HG03060 (cell line): ENCODE data around the gene LRP5.
"Not testable (repeated sequence)": the region's sequence is repeated elsewhere in the genome, so short reads cannot be mapped to it uniquely, and the experiment has no call there.

Experiments used
- ATAC-seq: cut with Tn5 transposase; IDR thresholded peaks from one replicate; pipeline ENCODE4 v1.9.1; 2021; ENCODE audit warnings: low read depth, moderate number of reproducible peaks; ENCODE audit not compliant: unreplicated experiment

LRP5 gene

DNA sequence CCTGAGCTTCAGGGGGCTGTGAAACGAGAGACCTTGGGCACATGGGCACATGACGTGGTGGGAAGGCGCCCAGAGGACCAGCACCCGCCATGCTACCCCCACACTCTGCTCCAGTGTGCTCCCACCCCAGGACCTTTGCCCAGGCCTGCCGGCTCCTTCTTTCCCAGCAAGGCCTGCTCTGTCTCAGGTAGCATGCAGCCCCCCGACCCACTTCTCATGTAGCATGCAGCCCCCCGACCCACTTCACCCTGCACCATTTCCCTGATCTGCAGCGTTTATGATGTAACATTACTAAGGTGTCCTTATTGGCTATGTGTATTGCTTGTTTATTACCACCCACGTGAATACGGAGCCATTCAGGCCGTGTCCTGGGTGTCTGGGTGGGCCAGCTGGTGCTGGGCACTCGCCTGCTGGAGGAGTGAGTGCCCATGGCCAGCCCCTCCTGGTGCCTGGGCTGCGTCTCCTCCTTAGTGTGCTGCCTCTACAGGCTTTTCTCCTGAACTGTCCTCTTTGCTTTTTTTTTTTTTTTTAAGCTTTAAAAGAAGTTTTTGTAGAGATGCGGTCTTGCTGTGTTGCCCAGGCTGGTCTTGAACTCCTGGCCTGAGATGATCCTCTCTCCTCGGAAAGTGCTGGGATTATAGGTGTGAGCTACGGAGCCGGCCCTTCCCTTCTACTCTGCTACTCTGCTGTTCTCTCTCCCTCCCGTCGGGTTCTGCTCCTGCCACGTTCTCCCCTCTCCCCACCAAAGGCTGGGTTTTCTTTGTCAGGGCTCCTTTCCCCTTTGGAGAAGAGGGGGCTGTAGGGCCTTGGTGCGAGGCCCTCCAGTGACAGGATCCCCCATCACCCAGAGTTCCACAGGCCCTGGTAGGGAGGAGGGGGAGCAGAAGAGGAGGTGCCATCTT lies 29.4 kb downstream of the LRP5 start:
- ATAC-seq, result no peak

DNA sequence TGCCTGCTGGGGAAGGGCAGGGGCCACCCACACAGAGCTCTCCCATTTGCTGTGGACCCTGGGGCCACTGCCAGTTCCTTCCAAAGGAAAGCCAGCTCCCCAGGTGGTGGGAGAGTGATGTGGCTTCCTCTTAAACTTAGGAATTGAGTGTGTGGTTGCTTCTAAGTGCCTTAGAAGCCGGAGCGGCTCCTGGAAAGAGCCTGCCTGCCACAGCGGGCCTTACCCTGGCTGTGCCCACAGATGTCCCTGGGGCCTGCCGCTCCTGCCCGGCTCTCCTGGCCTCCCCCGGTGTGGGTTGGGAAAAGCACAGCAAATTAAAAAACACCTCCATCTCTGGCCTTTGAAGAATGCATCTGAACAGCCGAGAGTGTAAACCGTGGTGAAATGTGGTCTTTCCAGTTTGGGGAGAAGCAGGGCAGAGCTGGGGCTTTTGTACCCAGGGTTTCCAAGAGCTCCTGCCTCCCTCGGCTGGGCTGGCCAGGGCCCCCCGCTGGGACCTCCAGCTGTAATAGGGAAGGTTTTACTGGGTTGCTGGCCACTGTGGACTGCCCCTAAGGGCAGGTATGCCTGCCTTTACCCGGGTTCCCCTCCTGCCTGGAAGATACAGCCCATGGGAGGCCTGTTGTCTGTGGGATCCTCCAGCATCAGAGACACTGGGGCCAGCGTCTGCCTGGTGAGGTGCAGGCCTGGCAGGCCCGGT lies 30.2 kb downstream of the LRP5 start:
- no peak for ATAC-seq

DNA sequence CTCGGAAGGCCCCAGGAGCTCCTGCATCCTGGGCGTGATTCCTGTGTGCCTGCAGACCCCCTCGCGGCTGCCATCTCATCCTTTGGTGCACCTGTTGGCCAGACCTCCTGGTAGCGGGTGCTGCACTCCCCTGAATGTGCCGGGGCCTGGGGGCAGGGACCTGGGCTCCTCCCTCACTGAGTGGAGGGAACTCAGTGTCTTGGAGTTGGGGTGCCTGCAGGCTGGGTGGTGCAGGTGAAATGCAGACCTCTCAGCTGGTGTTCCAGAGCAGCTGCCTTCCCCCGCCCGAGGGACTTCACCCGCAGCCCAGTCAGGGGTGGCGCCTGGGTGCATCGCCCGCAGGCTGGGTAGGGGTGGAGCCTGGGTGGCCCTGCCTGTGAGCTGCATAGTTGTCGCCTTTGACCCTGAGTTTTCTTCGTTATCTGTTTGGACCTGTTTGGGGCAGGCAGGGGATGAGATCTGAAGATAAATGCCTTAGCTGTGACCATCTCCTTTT lies 31.4 kb downstream of the LRP5 start:
- ATAC-seq, result no peak

DNA sequence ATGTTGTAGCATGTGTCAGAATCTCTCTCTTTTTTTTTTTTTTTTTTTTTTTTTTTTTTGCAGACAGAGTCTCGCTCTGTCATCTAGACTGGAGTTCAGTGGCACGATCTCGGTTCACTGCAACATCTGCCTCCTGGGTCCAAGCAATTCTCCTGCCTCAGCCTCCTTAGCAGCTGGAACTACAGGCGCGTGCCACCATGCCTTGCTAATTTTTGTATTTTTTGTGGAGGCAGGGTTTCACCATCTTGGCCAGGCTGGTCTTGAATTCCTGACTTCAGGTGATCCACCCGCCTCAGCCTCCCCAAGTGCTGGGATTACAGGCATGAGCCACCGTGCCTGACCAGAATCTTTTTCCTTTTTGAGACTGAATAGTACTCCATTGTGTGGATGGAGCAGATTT lies 32.4 kb downstream of the LRP5 start:
- ATAC-seq, result not testable (repeated sequence)

DNA sequence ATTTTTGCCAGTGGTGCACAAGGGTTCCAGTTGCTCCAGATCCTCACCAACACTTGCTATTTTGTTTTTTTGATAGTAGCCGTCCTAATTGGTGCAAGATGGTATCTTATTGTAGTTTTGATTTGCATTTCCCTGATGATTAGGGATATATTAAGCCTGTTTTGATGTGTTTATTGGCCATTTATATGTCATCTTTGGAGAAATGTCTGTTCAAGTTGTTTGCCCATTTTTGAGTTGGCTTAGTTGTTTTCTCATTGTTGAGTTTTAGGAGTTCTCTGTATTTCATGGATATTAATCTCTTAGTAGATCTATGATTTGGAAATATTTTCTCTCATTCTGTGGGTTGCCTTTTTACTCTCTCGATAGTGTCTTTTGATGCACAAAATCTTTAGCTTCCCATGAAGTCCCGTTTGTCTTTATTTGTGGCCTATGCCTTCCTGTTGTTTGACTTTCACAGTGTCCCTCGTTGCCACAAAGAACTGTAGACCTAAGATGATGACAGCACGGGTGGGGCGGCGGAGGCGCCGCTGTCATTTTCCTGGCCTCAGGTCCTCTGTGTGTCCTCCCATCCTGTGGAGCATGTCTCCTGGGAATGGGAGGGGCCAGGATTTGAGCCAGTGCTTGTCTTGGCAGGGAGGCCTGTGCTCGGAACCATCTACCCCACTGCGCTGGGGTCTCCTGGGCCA lies 33.5 kb downstream of the LRP5 start:
- no peak for ATAC-seq

DNA sequence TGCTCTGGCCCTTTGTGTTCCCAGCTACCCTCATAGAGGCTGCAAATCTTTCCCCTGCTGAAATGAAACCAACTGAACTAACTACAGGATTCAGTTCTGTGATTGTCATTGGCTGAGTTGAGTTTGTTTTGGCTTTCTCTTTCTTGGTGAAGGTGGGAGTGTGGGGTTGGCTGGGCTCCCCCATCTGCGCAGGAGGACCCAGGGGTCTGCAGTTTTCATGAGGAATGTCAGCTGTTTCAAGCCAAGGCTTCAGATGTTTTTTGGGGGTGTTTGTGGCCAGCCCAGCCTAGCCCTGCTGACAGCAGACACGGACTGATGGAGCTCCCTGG lies 34.0 kb downstream of the LRP5 start:
- ATAC-seq, result no peak

DNA sequence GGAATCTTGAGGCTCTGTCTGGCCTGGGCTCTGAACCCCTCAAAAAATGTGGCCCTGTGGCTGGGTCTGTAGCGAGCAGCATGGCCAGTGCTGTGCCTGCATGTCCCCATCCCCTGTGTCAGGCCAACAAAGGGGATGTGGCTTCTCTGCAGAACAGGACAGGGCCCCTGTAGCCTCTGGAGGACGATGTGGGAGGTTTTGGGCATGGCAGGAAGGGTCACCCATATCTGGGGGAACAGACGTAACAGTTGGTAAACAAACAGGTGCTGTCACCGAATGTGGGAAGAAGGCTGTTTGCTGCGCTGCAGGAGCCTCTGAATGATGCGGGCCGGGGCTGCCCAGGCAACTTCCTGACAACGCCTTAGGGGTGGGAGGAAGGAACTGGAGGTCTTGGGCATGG lies 35.0 kb downstream of the LRP5 start:
- ATAC-seq, result no peak

DNA sequence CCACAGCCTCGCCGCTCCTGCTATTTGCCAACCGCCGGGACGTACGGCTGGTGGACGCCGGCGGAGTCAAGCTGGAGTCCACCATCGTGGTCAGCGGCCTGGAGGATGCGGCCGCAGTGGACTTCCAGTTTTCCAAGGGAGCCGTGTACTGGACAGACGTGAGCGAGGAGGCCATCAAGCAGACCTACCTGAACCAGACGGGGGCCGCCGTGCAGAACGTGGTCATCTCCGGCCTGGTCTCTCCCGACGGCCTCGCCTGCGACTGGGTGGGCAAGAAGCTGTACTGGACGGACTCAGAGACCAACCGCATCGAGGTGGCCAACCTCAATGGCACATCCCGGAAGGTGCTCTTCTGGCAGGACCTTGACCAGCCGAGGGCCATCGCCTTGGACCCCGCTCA lies 35.5 kb downstream of the LRP5 start:
- no peak for ATAC-seq

DNA sequence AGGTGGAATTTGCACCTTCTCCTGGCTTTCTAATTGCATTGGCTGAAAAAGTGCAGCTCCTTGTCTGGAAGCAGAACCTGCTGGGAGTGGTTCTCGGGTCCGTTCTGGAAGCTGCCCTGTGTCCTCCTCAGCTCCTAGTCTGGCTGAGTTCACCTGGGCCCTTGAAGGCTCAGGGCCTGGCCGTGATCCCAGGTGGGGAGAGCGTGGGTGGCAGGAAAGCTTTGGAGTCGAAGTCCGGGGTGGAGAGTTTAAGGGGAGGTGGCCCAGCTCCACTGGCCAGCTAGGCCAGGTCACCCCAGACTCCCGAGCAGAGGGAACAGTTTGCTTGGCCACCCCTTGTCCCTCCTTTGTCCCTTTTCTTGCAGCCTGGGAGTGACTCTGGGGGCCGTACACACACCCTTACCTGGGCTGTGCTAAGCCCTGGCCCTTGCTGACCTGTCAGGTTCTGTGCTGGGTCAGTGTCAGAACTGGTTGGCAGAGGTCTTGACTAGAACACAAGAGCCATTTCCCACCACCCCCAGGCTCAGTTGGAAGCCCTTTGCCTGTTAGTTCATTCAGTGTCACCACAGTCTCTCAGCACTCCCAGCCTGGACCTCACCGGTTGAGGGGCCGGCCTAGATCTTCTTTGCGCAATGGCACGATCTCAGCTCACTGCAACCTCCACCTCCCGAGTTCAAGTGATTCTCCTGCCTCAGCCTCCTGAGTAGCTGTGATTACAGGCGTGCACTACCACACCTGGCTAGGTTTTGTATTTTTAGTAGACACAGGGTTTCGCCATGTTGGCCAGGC lies 37.3 kb downstream of the LRP5 start:
- ATAC-seq, result no peak

DNA sequence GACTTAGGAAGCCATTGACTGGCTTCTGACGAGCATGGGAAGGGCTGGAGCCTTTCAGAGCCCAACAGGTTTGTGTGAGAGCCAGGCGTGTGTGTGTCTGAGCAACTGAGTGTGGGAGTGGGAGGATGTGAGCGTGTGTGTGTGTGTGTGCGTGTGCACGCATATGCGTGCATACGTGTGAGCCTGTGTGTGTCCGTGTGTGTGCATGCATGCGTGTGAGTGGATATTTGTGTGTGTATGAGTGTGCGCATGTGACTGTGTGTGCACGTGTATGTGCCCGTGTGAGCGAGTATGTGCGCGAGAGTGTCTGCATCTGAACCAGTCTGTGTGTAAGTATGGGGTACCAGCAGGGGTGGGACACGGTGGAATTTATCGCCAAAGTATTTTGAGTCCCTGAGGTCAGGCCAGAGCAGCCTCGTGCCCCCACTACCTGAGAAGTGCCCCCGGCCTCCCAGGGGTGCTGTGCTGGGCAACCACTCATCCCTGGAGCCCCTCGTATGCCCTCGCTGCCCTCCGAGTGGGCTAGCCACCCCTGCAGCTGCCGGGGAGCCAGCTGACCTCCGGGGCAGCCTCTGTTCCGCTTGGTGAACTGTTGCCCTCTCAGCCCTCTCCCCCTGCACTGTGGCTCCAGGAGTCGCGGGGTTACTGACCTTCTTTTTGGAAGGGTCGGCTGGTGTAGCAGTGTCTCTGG lies 38.5 kb downstream of the LRP5 start:
- no peak for ATAC-seq

DNA sequence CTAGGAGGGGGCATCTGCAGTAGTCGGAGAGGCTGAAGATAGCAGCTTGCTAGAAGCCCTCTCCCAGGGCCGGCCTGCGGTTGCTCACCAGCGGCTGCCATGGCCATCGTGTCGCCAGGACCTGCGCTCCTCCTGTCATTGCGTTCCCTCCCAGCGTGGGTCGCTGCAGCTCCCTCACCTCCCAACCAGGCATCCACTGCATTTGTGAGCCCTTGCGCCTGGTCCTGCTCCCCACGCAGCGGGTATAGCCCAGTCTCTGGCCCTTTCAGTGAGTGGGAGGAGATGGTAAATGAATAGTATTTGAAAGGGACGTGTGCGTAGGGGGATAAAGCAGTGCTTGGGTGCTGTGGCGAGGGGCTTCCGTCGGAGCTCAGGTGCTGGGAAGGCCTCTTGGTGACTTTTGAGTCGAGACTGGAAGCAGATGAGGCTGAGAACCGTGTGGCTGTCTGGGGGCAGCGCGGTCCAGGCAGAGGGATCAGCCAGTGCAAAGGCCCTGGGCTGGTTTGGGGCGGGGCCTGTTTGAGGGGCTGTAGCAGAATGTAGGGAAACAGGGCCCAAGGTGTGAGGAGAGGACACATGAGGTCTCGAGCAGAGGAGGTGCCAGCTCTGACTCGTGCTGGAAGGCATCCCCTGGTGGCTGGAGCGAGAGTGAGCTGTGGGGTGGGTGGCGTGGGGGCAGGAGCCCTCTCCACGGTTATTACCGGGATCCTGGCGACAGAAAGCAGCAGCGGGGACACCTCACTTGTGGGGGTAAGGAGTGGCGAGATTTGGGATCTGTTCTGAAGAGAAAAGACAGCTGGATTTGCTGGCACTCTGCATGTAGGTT lies 39.3 kb downstream of the LRP5 start:
- ATAC-seq, result no peak

DNA sequence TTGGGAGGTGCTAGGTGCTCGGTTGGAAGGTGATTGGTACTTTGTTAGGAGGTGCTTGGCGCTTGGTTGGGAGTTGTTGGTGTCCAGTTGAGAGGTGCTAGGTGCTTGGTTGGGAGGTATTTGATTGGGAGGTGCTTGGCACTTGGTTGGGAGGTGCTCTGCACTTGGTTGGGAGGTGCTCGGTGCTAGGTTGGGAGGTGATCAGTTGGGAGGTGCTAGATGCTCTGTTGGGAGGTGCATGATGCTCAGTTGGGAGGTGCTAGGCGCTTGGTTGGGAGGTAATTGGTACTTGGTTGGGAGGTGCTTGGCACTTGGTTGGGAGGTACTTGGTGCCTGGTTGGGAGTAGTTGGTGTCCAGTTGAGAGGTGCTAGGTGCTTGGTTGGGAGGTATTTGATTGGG lies 40.2 kb downstream of the LRP5 start:
- no peak for ATAC-seq

DNA sequence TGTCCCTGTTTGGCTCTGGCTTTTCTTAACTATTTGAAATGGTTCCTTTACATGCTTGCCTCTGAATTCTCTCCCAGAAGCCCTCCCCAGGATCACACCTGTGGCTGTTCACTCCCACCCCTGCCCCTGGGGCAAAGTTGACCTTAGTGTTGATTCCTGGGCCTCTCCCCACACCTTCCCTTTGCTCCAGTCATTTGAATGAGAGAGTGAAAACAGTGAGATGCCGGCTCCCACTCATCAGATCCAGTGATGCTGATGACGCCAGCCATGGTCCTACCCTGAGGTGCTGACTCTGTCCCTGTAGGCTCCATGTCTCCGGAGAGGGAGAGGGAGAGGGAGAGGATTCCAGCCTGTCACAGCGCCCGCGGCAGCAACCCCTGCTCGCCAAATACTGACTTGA lies 40.7 kb downstream of the LRP5 start:
- no peak for ATAC-seq

DNA sequence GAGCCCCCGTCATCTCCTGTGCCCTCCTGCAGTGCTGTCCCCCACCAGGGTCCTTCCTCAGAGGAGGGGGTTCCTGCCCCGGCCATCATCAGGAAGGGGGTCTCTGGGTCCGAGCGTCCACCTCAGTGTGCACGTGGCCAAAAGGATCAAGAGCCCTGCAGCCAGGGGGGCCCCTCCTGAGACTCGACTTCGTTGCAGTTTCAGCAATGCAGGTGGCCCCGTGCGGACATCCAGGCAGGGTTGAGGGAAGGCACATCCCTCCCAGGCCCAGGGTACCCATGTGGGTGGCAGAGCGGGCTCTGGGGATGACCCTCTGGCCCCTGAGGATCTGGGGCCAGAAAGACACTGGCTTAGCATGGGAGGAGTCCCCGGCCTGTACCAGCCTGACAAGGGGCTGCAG lies 41.3 kb downstream of the LRP5 start:
- no peak for ATAC-seq

DNA sequence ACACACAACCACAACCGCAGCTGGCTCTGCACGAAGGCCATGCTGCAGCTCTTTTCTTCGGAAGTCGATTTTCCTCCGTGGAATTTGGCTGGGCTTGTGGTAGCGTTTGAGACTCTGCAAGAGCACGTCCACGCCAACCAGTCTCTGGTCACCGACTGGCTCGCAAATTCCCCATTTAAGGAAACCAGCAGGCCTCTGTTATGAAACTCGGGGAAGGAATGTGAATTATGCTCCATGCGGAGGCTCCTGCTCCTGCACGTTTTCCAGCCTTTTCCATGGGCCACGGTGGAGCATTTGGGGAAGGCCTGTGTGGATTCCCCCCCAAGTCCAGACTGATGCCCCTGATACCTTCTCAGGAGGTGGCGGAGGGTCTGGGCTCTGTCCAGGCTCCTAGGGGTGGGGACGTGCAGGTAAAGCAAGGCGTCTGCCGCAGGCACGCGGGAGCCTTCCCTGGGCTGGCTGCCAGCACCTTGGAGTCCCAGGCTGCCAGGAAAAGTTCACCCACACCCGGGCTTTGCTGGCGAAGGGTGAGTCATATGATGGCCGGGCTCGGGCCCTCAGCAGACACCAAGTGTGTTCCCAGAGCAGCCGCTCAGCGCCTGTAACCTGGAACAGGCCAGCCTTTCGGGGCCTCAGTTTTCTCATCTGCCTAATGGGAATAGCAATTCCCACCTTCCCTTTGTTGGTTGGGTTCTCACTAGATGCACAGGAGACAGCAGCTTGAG lies 41.9 kb downstream of the LRP5 start:
- no peak for ATAC-seq

DNA sequence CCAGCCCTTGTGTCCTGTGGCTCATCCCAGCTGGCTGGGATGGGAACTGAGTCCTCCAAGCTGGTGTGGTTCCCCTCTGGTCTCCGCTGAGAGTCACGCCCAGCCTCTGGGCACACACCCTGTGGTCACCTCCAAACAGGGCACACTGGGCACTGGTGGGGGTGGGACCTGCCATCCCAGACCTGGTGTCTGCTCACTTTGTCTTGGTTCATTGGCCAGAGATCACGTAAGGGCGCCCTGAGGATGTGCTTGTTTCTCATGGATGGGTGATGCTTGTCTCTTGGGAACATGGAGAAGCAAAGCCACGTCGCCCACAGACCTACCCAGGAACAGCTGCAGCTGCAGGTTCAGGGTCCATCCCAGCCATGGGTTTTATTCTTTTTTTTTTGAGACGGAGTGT lies 43.1 kb downstream of the LRP5 start:
- ATAC-seq, result no peak

DNA sequence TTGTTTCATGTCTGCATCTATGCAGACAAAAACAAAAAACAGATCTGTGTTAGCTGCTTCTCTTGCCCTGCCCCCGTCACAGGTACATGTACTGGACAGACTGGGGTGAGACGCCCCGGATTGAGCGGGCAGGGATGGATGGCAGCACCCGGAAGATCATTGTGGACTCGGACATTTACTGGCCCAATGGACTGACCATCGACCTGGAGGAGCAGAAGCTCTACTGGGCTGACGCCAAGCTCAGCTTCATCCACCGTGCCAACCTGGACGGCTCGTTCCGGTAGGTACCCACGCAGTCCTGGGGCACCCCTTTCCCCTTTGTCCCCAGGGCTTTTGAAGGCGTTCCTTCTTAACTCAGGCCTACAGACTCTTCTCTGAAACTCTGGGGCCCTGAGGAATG lies 45.2 kb downstream of the LRP5 start:
- ATAC-seq, result no peak

DNA sequence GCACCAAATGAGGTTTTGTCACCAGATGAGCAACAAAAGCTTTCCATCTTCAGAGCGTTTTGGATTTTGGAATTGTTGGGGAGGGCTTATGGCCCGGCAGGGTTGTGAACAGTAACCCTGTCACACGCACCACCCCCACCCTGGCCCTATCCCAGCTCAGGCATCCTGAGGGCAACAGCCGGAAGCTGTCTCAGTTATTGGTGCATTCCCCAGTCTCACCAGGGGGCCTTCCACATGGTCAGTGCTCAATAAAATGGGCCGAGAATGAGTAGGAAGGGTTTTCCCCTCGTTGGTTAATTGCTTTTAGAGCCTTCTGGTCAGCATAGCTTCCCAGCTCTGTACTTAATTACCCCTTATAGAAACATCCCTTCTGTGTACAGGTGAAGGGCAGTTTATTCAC lies 46.0 kb downstream of the LRP5 start:
- no peak for ATAC-seq

DNA sequence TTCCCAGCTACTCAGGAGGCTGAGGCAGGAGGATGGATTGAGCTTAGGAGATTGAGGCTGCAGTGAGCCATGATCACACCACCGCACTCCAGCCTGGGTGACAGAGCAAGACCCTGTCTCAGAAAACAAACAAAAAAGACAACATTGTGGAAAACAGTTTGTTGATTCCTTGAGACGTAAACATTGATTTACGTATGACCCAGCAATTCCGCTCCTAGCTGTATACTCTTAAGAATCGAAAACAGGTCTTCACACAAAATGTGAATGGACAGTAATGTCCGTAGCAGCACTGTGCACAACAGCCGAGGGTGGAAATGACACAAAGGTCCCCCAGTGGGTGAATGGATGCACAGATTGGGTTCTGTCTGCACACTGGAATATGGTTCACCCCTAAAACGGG lies 49.3 kb downstream of the LRP5 start:
- ATAC-seq, result no peak
